NCI-H2029 treated with DMSO at 0.1 percent for 48 hours (cell line): ENCODE data around the gene MLLT1.

Source experiments
- DNase-seq: peaks from one replicate; lab custom pipeline; 2025; lab: John Stamatoyannopoulos, UW

The MLLT1 gene

GRCh38 chr19:6204866-6205723 lies 74.7 kb downstream of the MLLT1 start:
- no peak for DNase-seq

- DNase-seq: no peak
Measured at GRCh38 chr19:6204212-6204611, 75.6 kb downstream of the MLLT1 start.

DNA sequence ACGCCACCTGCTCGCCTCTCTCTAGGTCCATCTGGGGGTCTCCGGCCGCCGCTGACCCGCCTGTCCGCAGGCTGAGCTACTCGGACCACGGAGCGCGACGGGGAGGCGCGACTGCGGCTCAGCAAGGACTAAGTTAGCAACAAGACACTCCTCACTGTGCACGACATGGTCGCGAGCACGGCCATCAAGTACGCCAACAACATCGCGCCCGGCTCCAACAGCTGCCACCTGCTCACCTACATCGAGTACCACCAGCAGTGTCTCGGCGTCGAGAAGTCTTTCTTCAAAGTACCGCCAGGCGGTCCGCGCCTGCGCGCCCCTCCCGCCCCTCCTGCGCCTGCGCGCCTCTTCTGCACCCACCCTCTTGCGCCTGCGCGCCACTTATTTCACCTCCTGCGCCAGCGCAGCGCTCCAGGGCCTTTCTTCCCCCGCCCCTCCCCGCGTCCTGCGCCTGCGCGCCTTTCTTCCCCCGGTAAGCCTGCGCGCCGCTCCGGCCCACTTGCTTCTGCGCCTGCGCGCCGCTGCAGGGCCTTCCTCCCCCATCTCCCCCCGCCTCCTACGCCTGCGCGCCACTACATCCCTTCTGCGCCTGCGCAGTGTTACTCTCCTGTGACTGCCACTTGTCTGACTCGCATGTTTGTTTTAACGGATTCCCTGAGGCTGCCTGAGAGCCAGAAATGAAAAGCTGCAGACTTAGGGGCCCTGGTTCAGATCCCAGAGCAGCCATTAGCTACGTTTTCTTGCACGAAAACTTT lies 80.4 kb downstream of the MLLT1 start:
- peak; percentile 100 for DNase-seq

GRCh38 chr19:6198896-6199239 lies 80.9 kb downstream of the MLLT1 start:
- DNase-seq: no peak

GRCh38 chr19:6196361-6196760 lies 83.4 kb downstream of the MLLT1 start:
- no peak for DNase-seq

DNA sequence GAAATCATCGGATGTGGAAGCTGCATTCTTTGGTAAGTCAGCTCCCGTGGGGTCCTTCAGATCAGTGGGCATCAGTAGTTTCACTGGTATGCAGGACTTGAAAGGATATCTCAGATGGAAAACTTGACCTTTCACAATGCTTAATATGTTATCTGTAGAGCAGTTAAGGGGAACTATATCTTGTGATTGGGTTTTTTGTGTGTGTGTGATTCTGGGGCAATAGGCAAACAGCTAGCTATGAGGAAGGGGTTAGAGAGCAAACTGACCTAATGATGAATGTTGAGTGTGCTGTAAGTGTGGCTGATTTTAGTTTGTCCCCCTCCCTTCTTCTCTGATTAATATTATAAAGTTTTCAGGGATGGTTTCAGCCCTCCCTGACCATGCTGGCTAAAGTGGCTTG lies 91.0 kb downstream of the MLLT1 start:
- DNase-seq: no peak

- DNase-seq: no peak
Measured at GRCh38 chr19:6187374-6187773, 92.4 kb downstream of the MLLT1 start.

DNA sequence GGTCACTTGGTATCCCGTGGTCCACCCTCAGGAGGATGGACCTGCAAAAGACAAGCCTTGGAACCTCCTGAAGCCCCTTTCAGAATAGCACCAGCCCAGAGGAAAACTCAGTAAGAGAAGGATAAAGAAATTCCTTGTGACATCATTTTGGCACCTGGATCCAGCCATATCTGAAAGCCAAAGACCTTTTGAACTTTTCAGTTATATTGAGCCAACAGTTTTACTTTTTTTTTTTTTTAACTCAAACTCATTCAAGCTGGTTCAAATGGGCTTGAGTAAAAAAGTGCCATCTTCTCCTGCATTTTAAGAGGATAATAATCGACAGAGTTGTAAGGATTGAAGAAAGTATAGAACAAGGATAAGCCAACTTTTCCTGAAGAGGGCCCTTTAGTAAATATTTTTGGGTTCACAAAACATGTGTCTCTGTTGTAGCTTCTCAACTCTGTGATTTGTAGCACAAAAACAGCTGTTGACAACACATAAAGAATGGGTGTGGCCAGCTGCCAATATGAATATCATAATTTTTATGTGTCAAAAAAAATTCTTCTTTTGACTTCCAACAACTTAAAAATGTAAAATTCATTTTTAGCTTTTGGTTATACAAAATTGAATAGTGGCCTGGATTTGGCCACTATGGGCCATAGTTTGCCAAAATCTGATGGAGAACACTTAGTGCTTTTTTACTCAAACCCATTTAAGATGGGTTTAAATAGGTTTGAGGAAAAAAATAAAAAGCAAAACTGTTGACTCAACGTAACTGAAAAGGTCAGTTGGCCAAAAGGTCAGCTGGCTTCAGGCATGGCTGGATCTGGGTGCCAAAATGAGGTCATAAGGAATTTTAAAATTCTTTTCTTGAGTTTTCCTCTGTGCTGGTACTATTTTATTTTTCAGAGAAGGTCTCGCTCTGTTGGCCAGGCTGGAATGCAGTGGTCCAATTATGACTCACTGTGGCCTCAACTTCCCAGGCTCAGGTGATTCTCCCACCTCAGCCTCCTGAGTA lies 93.6 kb downstream of the MLLT1 start:
- no peak for DNase-seq

DNA sequence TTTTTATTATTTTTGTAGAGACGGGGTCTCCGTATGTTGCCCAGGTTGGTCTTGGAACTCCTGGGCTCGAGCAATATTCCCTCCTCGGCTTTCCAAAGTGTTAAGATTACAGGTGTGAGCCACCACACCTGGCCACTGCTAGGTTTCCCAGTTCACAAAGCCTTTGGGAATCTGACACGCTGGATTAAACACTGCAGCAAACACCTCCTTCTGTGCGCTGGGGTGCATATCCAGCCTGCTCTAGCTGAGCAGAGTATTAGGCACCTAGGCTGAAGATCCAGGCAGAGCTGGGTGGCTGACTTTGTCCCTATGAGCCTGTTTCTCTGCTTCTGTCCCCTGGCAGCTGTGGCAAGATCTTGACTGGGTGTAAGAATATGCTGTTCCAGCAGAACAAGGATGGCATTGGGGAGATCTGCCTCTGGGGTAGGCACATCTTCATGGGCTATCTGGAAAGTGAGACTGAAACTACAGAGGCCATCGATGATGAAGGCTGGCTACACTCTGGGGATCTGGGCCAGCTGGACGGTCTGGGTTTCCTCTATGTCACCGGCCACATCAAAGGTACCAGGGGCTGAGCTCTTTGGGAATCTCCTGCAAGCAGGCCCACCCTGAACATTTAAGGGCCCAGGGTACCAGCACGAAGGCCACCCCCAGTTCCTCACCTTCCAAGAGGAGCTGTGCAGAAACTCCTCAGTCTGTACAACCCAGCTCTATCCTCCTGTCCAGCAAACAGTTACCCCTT lies 94.5 kb downstream of the MLLT1 start:
- DNase-seq: no peak

GRCh38 chr19:6181119-6181518 lies 98.7 kb downstream of the MLLT1 start:
- DNase-seq: no peak

GRCh38 chr19:6173190-6173589 lies 106.6 kb downstream of the MLLT1 start:
- DNase-seq: no peak

GRCh38 chr19:6172074-6172863 lies 107.5 kb downstream of the MLLT1 start:
- DNase-seq: no peak

GRCh38 chr19:6167115-6167514 lies 112.7 kb downstream of the MLLT1 start:
- no peak for DNase-seq

- DNase-seq: no peak
Measured at GRCh38 chr19:6164906-6165531, 114.8 kb downstream of the MLLT1 start.

- DNase-seq: no peak
Measured at GRCh38 chr19:6161271-6161850, 118.4 kb downstream of the MLLT1 start.
